Measurements from ENCODE around the gene GAL. TPM values are rescaled to one million over a fixed set of nuclear protein-coding genes. Genes with fewer than 3 reads are reported as not detected.

Gene GAL
- total RNA-seq, 1 donor from 2014 or later: not detected

DNA sequence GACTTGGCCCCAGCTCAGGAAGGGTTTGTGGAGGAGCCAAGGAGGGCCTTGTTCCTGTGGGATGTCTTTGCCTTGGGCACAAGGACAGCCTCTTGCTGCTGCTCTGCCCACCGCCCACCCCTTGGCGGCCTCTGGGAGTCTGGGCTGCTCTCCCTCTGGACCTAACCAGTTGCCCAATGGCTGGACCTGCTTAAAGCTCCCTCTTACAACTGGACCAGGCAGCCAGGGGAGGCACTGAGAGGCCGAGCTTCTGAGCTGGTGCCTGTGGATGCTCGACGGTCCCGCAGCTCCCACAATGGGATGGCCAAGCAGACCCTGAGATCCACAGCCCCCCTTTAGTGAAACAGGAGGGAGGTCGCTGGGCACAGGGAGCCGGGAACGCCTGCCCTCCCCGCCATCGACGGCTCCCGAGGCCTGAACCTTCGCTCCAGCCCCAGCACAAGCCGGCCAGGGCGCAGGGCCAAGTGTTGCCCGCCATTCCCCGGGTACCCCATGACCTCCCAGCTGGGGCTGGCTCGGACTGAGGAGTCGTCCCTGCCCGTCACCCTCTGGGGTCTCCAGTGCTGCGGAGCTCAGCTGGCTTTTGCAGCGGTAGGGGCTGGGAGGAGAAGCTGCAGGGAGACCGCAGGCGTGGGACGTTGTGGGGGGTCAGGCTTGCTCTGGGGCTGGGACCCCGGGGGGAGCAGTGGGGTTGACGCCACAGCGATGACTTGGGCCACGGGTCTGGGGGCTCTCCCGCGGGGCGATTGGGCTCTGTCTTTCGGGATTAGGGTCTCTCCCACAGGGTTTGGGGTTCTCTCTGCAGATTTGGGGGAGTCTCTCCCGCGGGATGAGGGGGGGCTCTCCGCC lies 584 bp upstream of the GAL start:
- H3K36me3 ChIP-seq: no peaks in the 10 kb centered on the region
- H3K27me3 Mint-ChIP-seq (ENCODE audit: insufficient read depth, low read depth): peaks cover 50% of the 10 kb centered on the region
- H3K4me3 Mint-ChIP-seq: no peak overlapping the region
- peaks cover 8% of the 10 kb centered on the region for H3K4me1 Mint-ChIP-seq
- no peaks in the 10 kb centered on the region for H3K9me3 ChIP-seq (ENCODE audit: low read depth)
- no peak overlapping the region for H3K9ac ChIP-seq
- no peak for DNase-seq (ENCODE audit: low spot score)
- no peaks in the 10 kb centered on the region for H3K36me3 Mint-ChIP-seq
- H3K27ac Mint-ChIP-seq: no peak overlapping the region
- peaks cover 71% of the 10 kb centered on the region for H3K27me3 ChIP-seq
- no peaks in the 10 kb centered on the region for H4K20me1 ChIP-seq (ENCODE audit: low read depth)
- peak overlapping the region; percentile 99 for H3K4me2 ChIP-seq
- peak overlapping the region; percentile 73 for H2AFZ ChIP-seq (replicated peaks)
- peaks cover 4% of the 10 kb centered on the region for H3K9me3 Mint-ChIP-seq
- peaks cover 9% of the 10 kb centered on the region for H3K4me1 ChIP-seq
- TF ChIP-seq EZH2 (IDR thresholded peaks at IDR 0.05) (no peak), EZH2phosphoT487 (IDR thresholded peaks at IDR 0.05) (no peak)
- TF ChIP-seq, protein P1, sequence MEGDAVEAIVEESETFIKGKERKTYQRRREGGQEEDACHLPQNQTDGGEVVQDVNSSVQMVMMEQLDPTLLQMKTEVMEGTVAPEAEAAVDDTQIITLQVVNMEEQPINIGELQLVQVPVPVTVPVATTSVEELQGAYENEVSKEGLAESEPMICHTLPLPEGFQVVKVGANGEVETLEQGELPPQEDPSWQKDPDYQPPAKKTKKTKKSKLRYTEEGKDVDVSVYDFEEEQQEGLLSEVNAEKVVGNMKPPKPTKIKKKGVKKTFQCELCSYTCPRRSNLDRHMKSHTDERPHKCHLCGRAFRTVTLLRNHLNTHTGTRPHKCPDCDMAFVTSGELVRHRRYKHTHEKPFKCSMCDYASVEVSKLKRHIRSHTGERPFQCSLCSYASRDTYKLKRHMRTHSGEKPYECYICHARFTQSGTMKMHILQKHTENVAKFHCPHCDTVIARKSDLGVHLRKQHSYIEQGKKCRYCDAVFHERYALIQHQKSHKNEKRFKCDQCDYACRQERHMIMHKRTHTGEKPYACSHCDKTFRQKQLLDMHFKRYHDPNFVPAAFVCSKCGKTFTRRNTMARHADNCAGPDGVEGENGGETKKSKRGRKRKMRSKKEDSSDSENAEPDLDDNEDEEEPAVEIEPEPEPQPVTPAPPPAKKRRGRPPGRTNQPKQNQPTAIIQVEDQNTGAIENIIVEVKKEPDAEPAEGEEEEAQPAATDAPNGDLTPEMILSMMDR (IDR thresholded peaks at IDR 0.05): no peak
- H3K79me2 ChIP-seq (ENCODE audit: low read depth): no peaks in the 10 kb centered on the region
- H3F3A ChIP-seq (ENCODE audit: low read depth): no peaks in the 10 kb centered on the region
- H3K27ac ChIP-seq: no peak overlapping the region
- H3K4me3 ChIP-seq: peak overlapping the region; percentile 58

DNA sequence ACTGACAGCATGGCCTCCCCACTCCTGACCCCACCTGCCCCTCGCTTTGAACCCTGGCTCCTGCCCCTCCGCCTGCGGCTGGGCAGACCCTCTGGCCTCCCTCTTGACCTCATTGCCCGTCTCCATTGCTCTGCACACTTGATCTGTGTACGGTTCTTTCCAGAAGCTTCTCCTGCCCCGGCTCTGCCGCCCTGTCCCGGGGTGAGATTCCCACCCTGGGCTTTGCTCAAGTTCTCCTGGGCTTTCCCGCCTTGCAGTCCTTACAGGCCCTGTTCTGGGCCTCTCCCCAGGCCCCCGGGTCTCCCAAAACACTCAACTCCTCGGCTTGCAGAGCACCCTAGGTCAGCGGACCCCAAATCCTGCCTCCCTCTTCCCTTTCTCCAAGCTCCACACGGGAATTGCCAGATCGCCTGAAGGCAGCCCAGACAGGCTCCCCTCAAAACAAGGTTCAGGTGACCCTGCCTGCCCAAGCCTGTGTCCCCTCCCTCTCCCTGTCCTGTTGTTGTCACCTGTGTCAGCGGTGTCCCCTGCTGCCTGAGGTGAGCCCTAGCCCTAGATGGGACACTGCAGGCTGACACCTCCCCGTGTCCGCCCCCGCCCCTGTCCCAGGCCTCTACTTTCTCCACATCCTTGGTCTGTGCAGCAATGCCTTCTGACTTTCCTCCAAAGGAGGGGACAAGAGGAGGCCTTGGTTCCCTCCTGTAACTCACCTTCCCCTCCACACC lies 1.5 kb downstream of the GAL start:
- Histone ChIP-seq H3K4me3 (no peak overlapping the region), H3K9me3 (ENCODE audit: low read depth) (no peaks in the 10 kb centered on the region)
- no peak for DNase-seq (ENCODE audit: low spot score)

DNA sequence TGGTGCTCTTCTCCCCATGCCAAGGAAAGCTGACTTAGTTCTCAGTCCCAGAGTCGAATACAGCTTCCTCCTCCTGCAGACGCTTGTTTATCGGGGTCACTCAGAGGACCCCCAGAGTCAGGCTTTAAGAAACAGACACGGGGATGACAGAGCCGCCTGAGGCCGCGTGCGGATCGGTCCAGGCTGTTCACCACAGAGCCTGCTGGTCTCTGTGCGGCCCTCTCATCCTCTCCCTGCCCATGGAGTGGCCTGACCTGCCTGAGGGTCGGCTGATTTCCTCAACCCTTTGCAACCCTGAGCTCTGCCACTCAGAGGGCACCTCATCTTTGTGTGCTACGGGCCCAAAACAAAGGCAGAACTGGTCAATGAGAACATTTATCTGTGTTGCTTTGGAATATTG lies 2.1 kb downstream of the GAL start:
- no peak overlapping the region for H3K9ac ChIP-seq
- no peaks in the 10 kb centered on the region for H3K36me3 Mint-ChIP-seq
- H3K4me1 Mint-ChIP-seq: peaks cover 7% of the 10 kb centered on the region
- no peak for DNase-seq (ENCODE audit: low spot score)
- no peak overlapping the region for H3K4me2 ChIP-seq
- H3K9me3 Mint-ChIP-seq: peaks cover 4% of the 10 kb centered on the region
- no peak for TF ChIP-seq EZH2 (IDR thresholded peaks at IDR 0.05)
- no peak for TF ChIP-seq EZH2phosphoT487 (IDR thresholded peaks at IDR 0.05)
- TF ChIP-seq, protein P1 (IDR thresholded peaks at IDR 0.05): no peak
- H3K27me3 Mint-ChIP-seq (ENCODE audit: insufficient read depth, low read depth): peaks cover 61% of the 10 kb centered on the region
- H3K79me2 ChIP-seq (ENCODE audit: low read depth): no peaks in the 10 kb centered on the region
- H3K4me3 ChIP-seq: no peak overlapping the region
- H3F3A ChIP-seq (ENCODE audit: low read depth): no peaks in the 10 kb centered on the region
- H3K27ac ChIP-seq: no peak overlapping the region
- H3K27ac Mint-ChIP-seq: no peak overlapping the region
- no peaks in the 10 kb centered on the region for H3K9me3 ChIP-seq (ENCODE audit: low read depth)
- no peak overlapping the region for H2AFZ ChIP-seq (replicated peaks)
- no peaks in the 10 kb centered on the region for H3K36me3 ChIP-seq
- H3K4me1 ChIP-seq: peaks cover 15% of the 10 kb centered on the region
- H3K27me3 ChIP-seq: peaks cover 83% of the 10 kb centered on the region
- H4K20me1 ChIP-seq (ENCODE audit: low read depth): no peaks in the 10 kb centered on the region
- no peak overlapping the region for H3K4me3 Mint-ChIP-seq

More for the DNA sequence above, 1.5 kb downstream of the GAL start:
- H3K4me2 ChIP-seq: no peak overlapping the region
- peaks cover 15% of the 10 kb centered on the region for H3K4me1 ChIP-seq
- no peak overlapping the region for H3K27ac ChIP-seq
- H3K4me1 Mint-ChIP-seq: peaks cover 7% of the 10 kb centered on the region
- peaks cover 58% of the 10 kb centered on the region for H3K27me3 Mint-ChIP-seq (ENCODE audit: insufficient read depth, low read depth)
- H3F3A ChIP-seq (ENCODE audit: low read depth): no peaks in the 10 kb centered on the region
- H3K9me3 Mint-ChIP-seq: peaks cover 4% of the 10 kb centered on the region
- H2AFZ ChIP-seq (replicated peaks): no peak overlapping the region
- no peak overlapping the region for H3K9ac ChIP-seq
- H3K36me3 Mint-ChIP-seq: no peaks in the 10 kb centered on the region
- peak overlapping the region; percentile 71 for H3K4me3 Mint-ChIP-seq
- H3K27ac Mint-ChIP-seq: no peak overlapping the region
- no peaks in the 10 kb centered on the region for H4K20me1 ChIP-seq (ENCODE audit: low read depth)
- H3K27me3 ChIP-seq: peaks cover 83% of the 10 kb centered on the region
- no peaks in the 10 kb centered on the region for H3K36me3 ChIP-seq
- TF ChIP-seq, protein P1 (IDR thresholded peaks at IDR 0.05): no peak
- TF ChIP-seq EZH2phosphoT487 (IDR thresholded peaks at IDR 0.05): no peak
- no peak for TF ChIP-seq EZH2 (IDR thresholded peaks at IDR 0.05)
- no peaks in the 10 kb centered on the region for H3K79me2 ChIP-seq (ENCODE audit: low read depth)

Data from neural progenitor cell (in vitro differentiated cells).